Measurements from ENCODE around the gene GUCY2D. TPM values are rescaled to one million over a fixed set of nuclear protein-coding genes. Genes with fewer than 3 reads are reported as not detected.
"Not testable (repeated sequence)": the region's sequence is repeated elsewhere in the genome, so short reads cannot be mapped to it uniquely, and the experiment has no call there.

GUCY2D gene
- total RNA-seq, 2 experiments from 2014 or later: not detected

DNA sequence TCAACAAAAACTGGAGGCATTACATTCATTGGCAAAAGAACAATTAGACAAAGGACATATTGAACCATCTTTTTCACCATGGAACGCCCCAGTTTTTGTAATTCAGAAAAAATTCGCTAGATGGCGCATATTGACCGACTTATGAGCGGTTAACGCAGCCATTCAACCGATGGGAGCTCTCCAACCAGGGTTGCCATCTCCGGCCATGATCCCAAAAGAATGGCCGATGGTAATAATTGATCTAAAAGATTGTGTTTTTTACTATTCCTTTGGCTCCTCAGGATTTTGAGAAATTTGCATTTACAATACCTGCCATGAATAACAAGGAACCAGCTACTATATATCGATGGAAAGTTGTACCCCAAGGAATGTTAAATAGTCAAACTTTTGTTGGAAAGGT, 57.9 kb downstream of the GUCY2D start:
- ATAC-seq (no peak), DNase-seq (peak; percentile 70)
- no peak overlapping the region for H3K4me3 Mint-ChIP-seq
- no peak overlapping the region for H3K27ac Mint-ChIP-seq
- no peaks in the 10 kb centered on the region for H3K9me3 Mint-ChIP-seq (ENCODE audit: low read depth)
- H3K4me1 Mint-ChIP-seq: peaks cover 30% of the 10 kb centered on the region
- H3K27me3 Mint-ChIP-seq: peaks cover 77% of the 10 kb centered on the region
- CTCF ChIA-PET: interaction anchor here (0.6 to 9.7 kb wide), 47 partner anchors 8 to 316 kb away, joined by 3 to 256 read pairs (median 4); partner anchors contain the start of genes ALOXE3, BORCS6, NAA38 and RNF227
- no peaks in the 10 kb centered on the region for H3K36me3 Mint-ChIP-seq

DNA sequence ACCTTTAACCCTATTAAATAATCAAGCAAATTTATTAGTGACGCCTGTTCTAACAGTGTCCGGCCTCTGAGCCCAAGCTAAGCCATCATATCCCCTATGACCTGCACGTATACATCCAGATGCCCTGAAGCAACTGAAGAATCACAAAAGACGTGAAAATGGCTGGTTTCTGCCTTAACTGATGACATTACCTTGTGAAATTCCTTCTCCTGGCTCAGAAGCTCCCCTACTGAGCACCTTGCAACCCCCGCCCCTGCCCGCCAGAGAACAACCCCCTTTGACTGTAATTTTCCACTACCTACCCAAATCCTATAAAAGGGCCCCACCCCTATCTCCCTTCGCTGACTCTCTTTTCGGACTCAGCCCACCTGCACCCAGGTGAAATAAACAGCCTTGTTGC, 59.4 kb downstream of the GUCY2D start:
- Mint-ChIP-seq H3K4me1 (peaks cover 15% of the 10 kb centered on the region), H3K27me3 (peaks cover 82% of the 10 kb centered on the region)
- not testable (repeated sequence) for H3K36me3 Mint-ChIP-seq; ATAC-seq; DNase-seq; H3K4me3 Mint-ChIP-seq; H3K27ac Mint-ChIP-seq; H3K9me3 Mint-ChIP-seq (ENCODE audit: low read depth)
- CTCF ChIA-PET: interaction anchor here (0.9 to 9.7 kb wide), 13 partner anchors 10 to 239 kb away, joined by 3 to 256 read pairs (median 46); partner anchors contain the start of gene ALOXE3

DNA sequence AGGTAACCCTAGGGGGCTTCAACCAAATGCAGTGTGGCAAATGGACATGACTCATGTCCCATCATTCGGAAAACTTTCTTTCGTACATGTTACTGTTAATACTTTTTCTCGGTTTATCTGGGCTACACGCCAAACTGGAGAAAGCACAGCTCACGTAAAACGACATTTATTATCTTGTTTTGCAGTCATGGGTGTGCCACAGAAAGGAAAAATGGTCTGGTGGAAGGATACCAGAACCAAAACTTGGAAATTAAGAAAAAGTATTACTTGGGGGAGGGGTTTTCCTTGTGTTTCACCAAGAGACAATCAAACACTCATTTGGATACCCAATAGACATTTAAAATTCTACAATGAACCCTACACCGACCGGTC, 60.0 kb downstream of the GUCY2D start:
- H3K36me3 Mint-ChIP-seq: no peaks in the 10 kb centered on the region
- DNase-seq (no peak), ATAC-seq (no peak)
- peaks cover 77% of the 10 kb centered on the region for H3K27me3 Mint-ChIP-seq
- H3K27ac Mint-ChIP-seq: no peak overlapping the region
- H3K9me3 Mint-ChIP-seq (ENCODE audit: low read depth): no peaks in the 10 kb centered on the region
- CTCF ChIA-PET: interaction anchor here (0.8 to 9.7 kb wide), 10 partner anchors 12 to 76 kb away, joined by 3 to 256 read pairs (median 55); partner anchors contain the start of gene ALOXE3
- peaks cover 9% of the 10 kb centered on the region for H3K4me1 Mint-ChIP-seq
- H3K4me3 Mint-ChIP-seq: no peak overlapping the region

DNA sequence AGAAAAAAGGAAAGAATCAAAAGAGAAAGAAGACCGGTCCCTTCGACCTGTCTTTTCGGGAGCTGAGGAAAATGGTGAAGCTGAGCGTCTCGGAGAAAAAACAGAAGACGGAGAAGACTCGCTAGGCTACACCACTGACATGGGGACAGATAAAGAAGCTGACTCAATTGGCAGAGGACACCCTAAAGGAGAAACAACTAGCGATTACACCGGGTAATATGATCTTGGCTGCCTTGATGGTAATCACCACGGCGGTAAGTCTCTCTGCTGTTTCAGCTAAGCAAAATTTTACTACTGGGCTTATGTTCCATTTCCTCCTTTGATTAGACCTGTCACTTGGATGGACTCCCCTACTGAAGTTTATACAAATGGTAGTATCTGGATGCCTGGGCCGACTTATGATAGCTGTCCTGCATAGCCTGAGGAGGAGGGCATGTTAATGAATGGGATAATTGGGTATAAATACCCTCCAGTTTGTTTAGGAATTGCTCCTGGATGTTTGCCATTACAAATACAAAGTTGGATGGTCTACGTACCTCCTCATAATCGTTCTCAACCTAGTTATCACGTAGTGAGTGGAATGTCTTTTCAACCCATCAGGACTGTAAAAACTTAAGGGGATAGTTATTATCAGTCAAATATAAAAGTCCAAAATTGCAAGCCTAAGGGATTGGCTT, 60.5 kb downstream of the GUCY2D start:
- Mint-ChIP-seq H3K27ac (no peak overlapping the region), H3K4me1 (peaks cover 5% of the 10 kb centered on the region), H3K4me3 (no peak overlapping the region), H3K27me3 (peaks cover 72% of the 10 kb centered on the region), H3K36me3 (no peaks in the 10 kb centered on the region), H3K9me3 (ENCODE audit: low read depth) (no peaks in the 10 kb centered on the region)
- no peak for ATAC-seq
- CTCF ChIA-PET: interaction anchor here (0.8 to 9.7 kb wide), 7 partner anchors 12 to 59 kb away, joined by 3 to 256 read pairs (median 69); partner anchors contain the start of gene ALOXE3
- DNase-seq: no peak

DNA sequence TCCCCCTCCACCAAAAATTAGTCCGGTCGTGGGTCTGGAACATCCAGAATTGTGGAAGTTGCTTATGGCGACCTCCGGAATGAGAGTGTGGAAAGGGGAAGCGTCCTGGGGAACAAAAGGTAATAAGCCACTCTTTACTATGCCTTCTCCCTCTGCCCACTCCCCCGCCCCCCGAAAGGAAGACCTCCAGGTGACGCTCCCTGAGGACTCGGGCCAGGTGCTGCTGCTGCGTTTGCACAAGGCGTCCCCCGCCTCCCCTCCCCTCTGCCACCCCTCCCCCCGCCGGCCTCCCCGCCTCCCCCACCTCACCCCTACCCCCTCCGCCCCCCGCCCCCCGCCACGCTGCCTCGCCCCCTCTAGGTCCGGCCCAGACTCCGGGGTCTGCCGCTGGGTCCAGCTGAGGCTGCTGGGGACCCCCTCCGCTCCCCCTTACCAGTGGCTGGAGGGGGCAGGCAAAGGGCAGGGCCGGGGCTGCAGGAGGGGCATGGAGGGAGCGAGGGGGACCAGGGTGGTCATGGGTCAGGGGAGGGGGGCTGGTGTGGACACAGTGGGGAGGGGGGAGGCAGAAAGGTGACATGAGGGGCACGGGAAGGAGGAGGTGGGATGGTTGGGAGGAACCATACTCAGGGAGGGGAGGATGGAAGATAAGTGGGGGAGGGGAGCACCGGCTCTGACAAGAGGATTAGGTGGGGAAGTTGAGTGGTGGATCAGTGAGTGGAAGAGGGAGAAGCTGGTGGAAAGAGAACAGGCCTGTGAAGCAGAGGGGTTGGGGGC, 61.5 kb downstream of the GUCY2D start:
- peaks cover 71% of the 10 kb centered on the region for H3K27me3 Mint-ChIP-seq
- no peak for DNase-seq
- no peak for ATAC-seq
- H3K9me3 Mint-ChIP-seq (ENCODE audit: low read depth): no peaks in the 10 kb centered on the region
- CTCF ChIA-PET: interaction anchor here (1.1 to 5.7 kb wide), 3 partner anchors 10 to 74 kb away, joined by 3 to 46 read pairs (median 9); no protein-coding TSS in a partner anchor
- no peaks in the 10 kb centered on the region for H3K36me3 Mint-ChIP-seq
- no peak overlapping the region for H3K27ac Mint-ChIP-seq
- no peak overlapping the region for H3K4me3 Mint-ChIP-seq
- H3K4me1 Mint-ChIP-seq: peaks cover 2% of the 10 kb centered on the region

DNA sequence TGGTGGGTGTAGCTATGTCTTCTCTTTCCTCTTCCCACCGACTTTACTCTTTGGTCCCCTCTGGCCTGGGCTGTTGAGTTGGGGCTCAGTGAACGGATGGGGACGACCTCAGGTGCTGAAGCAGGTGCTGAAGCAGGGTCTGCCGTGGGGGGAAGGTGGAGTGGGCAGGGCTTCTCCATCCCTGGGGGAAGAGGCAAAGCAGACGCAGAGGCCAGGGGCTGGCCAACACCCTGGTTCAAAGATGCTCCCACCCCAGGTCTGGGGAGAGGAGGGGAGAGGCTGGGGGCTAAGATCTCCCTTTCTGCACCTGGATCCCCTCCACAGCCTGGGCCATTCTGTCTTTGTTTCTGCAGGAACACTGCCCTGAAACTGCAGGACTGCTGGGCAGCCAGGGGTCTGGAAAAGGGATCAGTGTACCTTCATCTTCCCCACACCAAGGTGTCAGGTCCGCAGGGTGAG, 62.2 kb downstream of the GUCY2D start:
- CTCF ChIA-PET: interaction anchor here (1.1 to 2.4 kb wide), 2 partner anchors 10 to 75 kb away, joined by 3 to 9 read pairs; no protein-coding TSS in a partner anchor
- H3K27ac Mint-ChIP-seq: no peak overlapping the region
- H3K27me3 Mint-ChIP-seq: peaks cover 65% of the 10 kb centered on the region

DNA sequence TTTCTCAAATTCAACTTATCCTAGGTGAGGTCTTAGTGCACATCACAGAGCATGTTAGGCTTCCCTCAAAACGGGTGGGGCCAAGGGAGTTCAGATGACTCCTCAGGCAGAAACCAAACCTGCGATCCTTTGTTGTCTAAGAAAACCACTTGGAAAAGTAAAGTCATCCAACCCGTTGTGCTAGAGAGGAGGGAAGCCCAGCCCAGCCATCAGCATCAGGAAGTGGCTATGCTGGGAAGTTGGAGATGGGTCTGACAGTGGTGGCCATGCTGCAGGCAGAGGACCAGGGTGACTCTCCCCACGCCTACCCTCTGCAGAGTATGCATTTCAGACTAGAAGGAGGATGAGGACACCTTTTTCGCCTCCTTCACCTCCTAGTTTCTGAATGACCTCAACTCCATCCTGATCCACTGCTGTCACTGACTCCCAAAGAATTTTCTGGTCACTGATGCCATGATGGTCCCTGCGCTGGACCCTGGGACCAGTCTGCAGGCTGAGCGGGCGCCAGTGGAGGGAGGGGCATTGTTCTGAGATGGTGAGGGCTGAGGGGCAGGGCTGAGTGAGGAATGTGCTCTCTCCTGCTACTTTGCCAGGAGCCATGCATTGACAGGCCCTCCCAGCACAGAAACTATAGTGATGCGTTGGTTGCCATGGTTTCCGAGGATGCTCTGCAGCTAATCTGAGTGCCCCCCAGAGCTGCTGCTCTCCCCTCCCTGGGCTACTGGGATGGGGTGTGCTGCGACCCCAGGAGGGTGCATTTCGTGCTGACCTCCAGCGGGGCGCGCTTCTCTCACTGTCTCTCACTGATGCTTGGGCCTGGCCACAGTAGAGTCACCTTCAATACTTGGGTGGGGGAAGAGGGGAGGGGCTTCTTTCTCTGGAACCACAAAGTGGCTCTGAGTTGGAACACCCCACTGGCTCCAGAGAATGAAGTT, 64.7 kb downstream of the GUCY2D start:
- no peak for DNase-seq
- Mint-ChIP-seq H3K4me1 (peaks cover 2% of the 10 kb centered on the region), H3K9me3 (ENCODE audit: low read depth) (no peaks in the 10 kb centered on the region), H3K27me3 (peaks cover 57% of the 10 kb centered on the region), H3K27ac (no peak overlapping the region), H3K4me3 (no peak overlapping the region), H3K36me3 (no peaks in the 10 kb centered on the region)
- no peak for ATAC-seq
- CTCF ChIA-PET: no interaction called here

More for the DNA sequence above, 62.2 kb downstream of the GUCY2D start:
- no peaks in the 10 kb centered on the region for H3K9me3 Mint-ChIP-seq (ENCODE audit: low read depth)
- no peak overlapping the region for H3K4me3 Mint-ChIP-seq
- DNase-seq (no peak), ATAC-seq (no peak)
- peaks cover 2% of the 10 kb centered on the region for H3K4me1 Mint-ChIP-seq
- no peaks in the 10 kb centered on the region for H3K36me3 Mint-ChIP-seq

DNA sequence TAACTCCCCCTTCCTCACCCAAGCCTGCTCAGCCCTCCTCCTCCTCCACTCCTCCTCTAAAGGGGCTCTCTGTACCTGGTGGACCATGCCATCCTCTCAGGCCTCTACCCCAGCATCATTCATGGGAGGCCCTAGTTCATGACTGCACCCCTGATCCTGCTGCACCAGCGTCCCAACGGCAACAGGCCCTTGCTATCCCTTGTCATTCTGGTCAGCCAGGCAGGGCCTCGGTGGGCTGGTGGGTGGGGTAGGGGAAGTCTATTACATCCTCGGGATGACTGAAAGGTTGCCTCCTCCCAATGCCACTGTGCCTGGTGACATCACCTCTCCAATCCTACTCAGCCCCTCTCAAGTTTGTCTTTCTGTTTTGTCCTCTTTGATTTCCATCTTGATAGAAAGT, 65.4 kb downstream of the GUCY2D start:
- no peaks in the 10 kb centered on the region for H3K36me3 Mint-ChIP-seq
- H3K4me3 Mint-ChIP-seq: no peak overlapping the region
- DNase-seq (no peak), ATAC-seq (no peak)
- H3K27me3 Mint-ChIP-seq: peaks cover 57% of the 10 kb centered on the region
- no peaks in the 10 kb centered on the region for H3K9me3 Mint-ChIP-seq (ENCODE audit: low read depth)
- CTCF ChIA-PET: interaction anchor here (13.6 kb wide), 1 partner anchor 9 kb away, joined by 256 read pairs; no protein-coding TSS in a partner anchor
- H3K4me1 Mint-ChIP-seq: peaks cover 7% of the 10 kb centered on the region
- H3K27ac Mint-ChIP-seq: no peak overlapping the region

DNA sequence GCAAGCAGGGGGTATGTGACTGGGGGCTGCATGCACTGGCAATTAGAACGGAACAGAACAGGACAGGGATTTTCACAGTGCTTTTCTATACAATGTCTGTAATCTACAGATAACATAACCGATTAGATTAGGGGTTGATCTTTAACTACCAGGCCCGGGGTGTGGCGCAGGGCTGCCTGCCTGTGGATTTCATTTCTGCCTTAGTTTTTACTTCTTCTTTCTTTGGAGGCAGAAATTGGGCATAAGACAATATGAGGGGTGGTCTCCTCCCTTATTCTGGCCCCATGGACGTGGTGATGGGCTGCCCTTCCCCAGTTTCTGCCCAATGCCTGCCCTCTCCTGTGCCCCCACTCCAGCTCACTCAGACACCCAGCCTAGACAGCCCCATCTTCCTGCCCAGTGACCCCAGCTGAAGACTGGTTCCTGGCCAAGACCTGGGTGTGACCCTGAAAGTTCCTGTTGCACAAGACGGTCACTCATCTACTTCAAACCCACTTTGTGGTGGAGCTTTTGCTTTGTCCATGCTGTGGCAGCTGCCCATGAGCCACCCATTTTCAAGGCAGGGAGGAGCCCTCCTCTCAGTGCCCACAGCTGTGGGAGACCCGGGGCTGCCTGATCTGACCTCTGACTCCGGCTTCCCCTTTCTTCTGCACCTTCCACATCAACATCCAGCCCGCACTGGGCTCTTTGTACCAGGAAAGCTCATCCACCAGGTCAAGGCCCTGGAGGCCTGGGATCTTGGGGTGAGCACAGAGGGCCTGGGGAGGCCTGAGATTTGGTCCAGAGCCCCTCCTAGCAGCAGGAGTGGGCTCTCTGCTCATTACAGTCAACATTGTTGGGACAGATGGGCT, 66.5 kb downstream of the GUCY2D start:
- Mint-ChIP-seq H3K27me3 (peaks cover 58% of the 10 kb centered on the region), H3K36me3 (no peaks in the 10 kb centered on the region), H3K4me1 (peaks cover 15% of the 10 kb centered on the region), H3K27ac (no peak overlapping the region), H3K9me3 (ENCODE audit: low read depth) (no peaks in the 10 kb centered on the region), H3K4me3 (no peak overlapping the region)
- no peak for ATAC-seq
- CTCF ChIA-PET: interaction anchor here (0.7 to 13.6 kb wide), 9 partner anchors 10 to 473 kb away, joined by 3 to 256 read pairs (median 5); no protein-coding TSS in a partner anchor
- DNase-seq: no peak

DNA sequence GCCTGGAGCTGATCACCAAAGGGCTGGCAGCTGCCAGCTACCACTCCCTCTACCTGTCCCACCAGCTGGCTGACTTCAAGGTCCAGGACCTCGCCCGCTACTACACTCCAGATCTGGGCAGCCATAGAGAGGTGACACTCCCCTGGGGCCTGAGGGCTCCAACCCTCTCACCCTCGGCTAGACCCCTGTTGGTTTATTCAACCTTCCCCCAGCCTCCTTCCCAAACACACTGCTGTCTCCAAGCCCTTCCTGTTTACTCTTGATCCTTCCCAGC, 67.1 kb downstream of the GUCY2D start:
- no peak overlapping the region for H3K4me3 Mint-ChIP-seq
- no peaks in the 10 kb centered on the region for H3K36me3 Mint-ChIP-seq
- H3K27me3 Mint-ChIP-seq: peaks cover 60% of the 10 kb centered on the region
- H3K27ac Mint-ChIP-seq: no peak overlapping the region
- ATAC-seq (no peak), DNase-seq (no peak)
- peaks cover 17% of the 10 kb centered on the region for H3K4me1 Mint-ChIP-seq
- no peaks in the 10 kb centered on the region for H3K9me3 Mint-ChIP-seq (ENCODE audit: low read depth)
- CTCF ChIA-PET: interaction anchor here (0.7 to 13.6 kb wide), 12 partner anchors 10 to 472 kb away, joined by 3 to 256 read pairs (median 5); no protein-coding TSS in a partner anchor
